Mesothelial cell of epicardium (in vitro differentiated cells): ENCODE data around the gene FBN3. TPM values are rescaled to one million over a fixed set of nuclear protein-coding genes. Genes with fewer than 3 reads are reported as not detected.

Source experiments
- DNase-seq, 2 experiments: peaks; one replicate each; pipeline ENCODE4 v3.0.0; 2021; ENCODE audit warnings: low spot score in 2 of 2; ENCODE audit not compliant: unreplicated experiment in 2 of 2
- H3K27ac Mint-ChIP-seq: 2 replicates; pipeline ENCODE4 v1.8.0; 2021; ENCODE audit warnings: mixed read lengths
- H3K27me3 Mint-ChIP-seq: 2 replicates; pipeline ENCODE4 v1.8.0; 2021; ENCODE audit warnings: low read depth, mixed read lengths
- H3K36me3 Mint-ChIP-seq: 2 replicates; pipeline ENCODE4 v1.8.0; 2021; ENCODE audit warnings: mixed read lengths
- H3K4me1 Mint-ChIP-seq: 2 replicates; pipeline ENCODE4 v1.8.0; 2021; ENCODE audit warnings: mixed read lengths
- H3K4me3 Mint-ChIP-seq: 2 replicates; pipeline ENCODE4 v1.8.0; 2021; ENCODE audit warnings: mild to moderate bottlenecking, moderate library complexity, mixed read lengths
- H3K9me3 Mint-ChIP-seq: 2 replicates; pipeline ENCODE4 v1.8.0; 2021; ENCODE audit warnings: mixed read lengths
- total RNA-seq: library from RNA; stranded (reverse); gene quantifications from 3 replicates; pipeline ENCODE4 v1.2.1, GENCODE V29; 2021
- TF ChIP-seq, protein P1 (sequence below): fragments of 200-600 bp; sonication (generic); IDR thresholded peaks from one replicate; pipeline ENCODE4 v1.5.0; 2021; ENCODE audit warnings: antibody characterized with exemption; ENCODE audit not compliant: unreplicated experiment

Gene FBN3
- total RNA-seq, 1 donor from 2014 or later: 120 TPM

GRCh38 chr19:8050274-8051096, 98.9 kb downstream of the FBN3 start:
- Mint-ChIP-seq H3K36me3 (no peaks in the 10 kb centered on the region), H3K4me3 (peak overlapping the region; percentile 43), H3K9me3 (no peaks in the 10 kb centered on the region), H3K27ac (no peak overlapping the region), H3K27me3 (peaks cover 13% of the 10 kb centered on the region), H3K4me1 (no peaks in the 10 kb centered on the region)
- TF ChIP-seq, protein P1, sequence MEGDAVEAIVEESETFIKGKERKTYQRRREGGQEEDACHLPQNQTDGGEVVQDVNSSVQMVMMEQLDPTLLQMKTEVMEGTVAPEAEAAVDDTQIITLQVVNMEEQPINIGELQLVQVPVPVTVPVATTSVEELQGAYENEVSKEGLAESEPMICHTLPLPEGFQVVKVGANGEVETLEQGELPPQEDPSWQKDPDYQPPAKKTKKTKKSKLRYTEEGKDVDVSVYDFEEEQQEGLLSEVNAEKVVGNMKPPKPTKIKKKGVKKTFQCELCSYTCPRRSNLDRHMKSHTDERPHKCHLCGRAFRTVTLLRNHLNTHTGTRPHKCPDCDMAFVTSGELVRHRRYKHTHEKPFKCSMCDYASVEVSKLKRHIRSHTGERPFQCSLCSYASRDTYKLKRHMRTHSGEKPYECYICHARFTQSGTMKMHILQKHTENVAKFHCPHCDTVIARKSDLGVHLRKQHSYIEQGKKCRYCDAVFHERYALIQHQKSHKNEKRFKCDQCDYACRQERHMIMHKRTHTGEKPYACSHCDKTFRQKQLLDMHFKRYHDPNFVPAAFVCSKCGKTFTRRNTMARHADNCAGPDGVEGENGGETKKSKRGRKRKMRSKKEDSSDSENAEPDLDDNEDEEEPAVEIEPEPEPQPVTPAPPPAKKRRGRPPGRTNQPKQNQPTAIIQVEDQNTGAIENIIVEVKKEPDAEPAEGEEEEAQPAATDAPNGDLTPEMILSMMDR: no peak
- peak; percentile 69 to 87 for DNase-seq

- no peaks in the 10 kb centered on the region for H3K36me3 Mint-ChIP-seq
- TF ChIP-seq, protein P1: no peak
- H3K27ac Mint-ChIP-seq: no peak overlapping the region
- H3K27me3 Mint-ChIP-seq: peaks cover 13% of the 10 kb centered on the region
- no peaks in the 10 kb centered on the region for H3K9me3 Mint-ChIP-seq
- no peaks in the 10 kb centered on the region for H3K4me1 Mint-ChIP-seq
- H3K4me3 Mint-ChIP-seq: no peak overlapping the region
- DNase-seq: no peak
Observed at GRCh38 chr19:8046569-8047165, 102.7 kb downstream of the FBN3 start.

DNA sequence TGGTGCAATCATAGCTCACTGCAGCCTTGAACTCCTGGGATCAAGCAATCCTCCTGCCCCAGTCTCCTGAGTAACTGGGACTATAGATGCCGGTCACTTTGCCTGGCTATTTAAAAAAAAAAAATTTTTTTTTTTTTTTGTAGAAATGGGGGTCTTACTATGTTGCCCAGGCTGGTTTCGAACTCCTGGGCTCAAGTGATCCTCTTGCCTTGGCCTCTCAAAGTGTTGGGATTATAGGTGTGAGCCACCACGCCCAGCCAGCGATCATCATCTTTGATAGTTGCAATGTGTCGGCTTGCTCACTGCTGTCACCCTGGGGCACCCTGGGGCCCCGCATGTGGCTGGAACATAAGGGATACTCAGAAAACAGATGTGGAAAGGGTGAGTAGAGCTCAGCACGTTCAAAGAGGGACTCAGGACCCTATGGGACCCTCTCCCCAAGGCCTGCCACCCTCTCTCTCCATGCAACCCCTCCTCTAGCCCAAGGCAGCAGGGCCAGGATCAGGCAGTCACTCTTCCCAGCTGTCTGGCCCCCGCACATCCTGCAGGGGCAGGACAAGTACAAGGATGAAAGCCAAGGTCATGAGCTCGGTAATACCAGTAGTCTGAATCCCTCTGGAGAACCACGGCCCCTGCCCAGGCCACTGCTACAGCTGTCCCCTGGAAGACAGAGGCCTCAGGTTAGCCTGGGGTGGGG, 103.4 kb downstream of the FBN3 start:
- Mint-ChIP-seq H3K27ac (no peak overlapping the region), H3K9me3 (no peaks in the 10 kb centered on the region), H3K4me3 (no peak overlapping the region), H3K27me3 (peaks cover 13% of the 10 kb centered on the region), H3K36me3 (no peaks in the 10 kb centered on the region), H3K4me1 (no peaks in the 10 kb centered on the region)
- TF ChIP-seq, protein P1: no peak
- no peak for DNase-seq

GRCh38 chr19:8044018-8044417, 105.4 kb downstream of the FBN3 start:
- no peak overlapping the region for H3K27ac Mint-ChIP-seq
- H3K9me3 Mint-ChIP-seq: no peaks in the 10 kb centered on the region
- H3K36me3 Mint-ChIP-seq: no peaks in the 10 kb centered on the region
- DNase-seq: no peak
- H3K4me3 Mint-ChIP-seq: no peak overlapping the region
- H3K4me1 Mint-ChIP-seq: no peaks in the 10 kb centered on the region
- TF ChIP-seq, protein P1: no peak
- peaks cover 5% of the 10 kb centered on the region for H3K27me3 Mint-ChIP-seq

- no peak for DNase-seq
- no peaks in the 10 kb centered on the region for H3K36me3 Mint-ChIP-seq
- TF ChIP-seq, protein P1: no peak
- H3K4me1 Mint-ChIP-seq: no peaks in the 10 kb centered on the region
- no peak overlapping the region for H3K27ac Mint-ChIP-seq
- H3K27me3 Mint-ChIP-seq: peaks cover 2% of the 10 kb centered on the region
- no peak overlapping the region for H3K4me3 Mint-ChIP-seq
- no peaks in the 10 kb centered on the region for H3K9me3 Mint-ChIP-seq
Observed at GRCh38 chr19:8042900-8043299, 106.5 kb downstream of the FBN3 start.
